ENCODE measurements around the gene CCR7.

DNA sequence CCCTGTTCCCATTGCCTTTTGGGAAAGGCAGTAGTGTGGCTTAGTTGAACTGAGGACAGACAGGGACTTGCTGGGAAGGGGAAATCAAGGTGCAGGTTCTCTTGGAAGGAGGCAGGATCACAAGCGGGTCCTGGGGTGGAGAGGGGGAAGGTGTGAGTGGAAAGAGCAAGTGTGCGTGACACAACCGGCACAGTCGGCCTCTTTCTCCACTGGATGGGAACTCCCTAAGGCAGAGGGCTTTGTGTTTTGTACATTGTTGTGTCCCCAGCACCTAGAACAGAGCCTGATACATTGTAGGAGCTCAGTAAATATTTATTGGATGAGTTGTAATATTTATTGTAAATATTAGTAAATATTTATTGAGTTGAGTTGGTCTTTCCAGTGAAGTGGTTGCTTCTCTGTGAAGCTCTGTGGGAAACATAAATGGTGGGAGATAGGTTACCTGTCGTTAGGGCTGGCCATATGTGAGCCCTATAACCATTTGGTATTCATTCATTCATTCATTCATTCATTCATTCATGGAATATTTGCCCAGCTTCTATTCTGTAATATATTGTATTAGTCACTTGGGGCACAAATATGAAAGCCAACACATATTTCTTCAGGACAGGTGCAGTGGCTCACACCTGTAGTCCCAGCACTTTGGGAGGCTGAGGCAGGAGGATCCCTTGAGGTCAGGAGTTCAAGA lies 48.3 kb upstream of the CCR7 start:
- TF ChIP-seq EZH2 (IDR thresholded peaks at IDR 0.05): no peak
- no peak for TF ChIP-seq POLR2AphosphoS5 (IDR thresholded peaks at IDR 0.05; ENCODE audit: borderline replicate concordance, low read depth, low read length)

Measured in SK-N-MC (cell line).